GM12878 (cell line): ENCODE results near the gene DNAH17. TPM values are rescaled to one million over a fixed set of nuclear protein-coding genes. Genes with fewer than 3 reads are reported as not detected.

ENCODE experiments used
- CBX3 ChIP-seq: fragments of 200-600 bp; sonication (generic); IDR thresholded peaks from 2 replicates; pipeline ENCODE4 v1.6.1; 2016; ENCODE audit warnings: low read depth, borderline replicate concordance
- CEBPB ChIP-seq, 2 experiments: fragments of 150-350 bp in 1 of 2; IDR thresholded peaks; 2 replicates each; pipeline ENCODE4 v1.6.1; 2012 to 2014; ENCODE audit warnings: low read depth in 2 of 2, low read length in 2 of 2, borderline replicate concordance in 1 of 2, inconsistent platforms in 1 of 2
- CHD1 ChIP-seq: IDR thresholded peaks from 2 replicates; pipeline ENCODE4 v1.6.1; 2012; ENCODE audit warnings: low read depth, low read length, improper control_type of control experiment
- DPF2 ChIP-seq: fragments of 450-650 bp; IDR thresholded peaks from 2 replicates; pipeline ENCODE4 v1.6.1; 2017; ENCODE audit warnings: mild to moderate bottlenecking
- E2F8 ChIP-seq: fragments of 450-650 bp; IDR thresholded peaks from 2 replicates; pipeline ENCODE4 v1.6.1; 2018; ENCODE audit warnings: mild to moderate bottlenecking, low read depth, moderate library complexity; ENCODE audit not compliant: partially characterized antibody
- MAX ChIP-seq: IDR thresholded peaks from 2 replicates; pipeline ENCODE4 v1.6.1; 2012; ENCODE audit warnings: low read depth, low read length, improper control_type of control experiment
- NKRF ChIP-seq: fragments of 450-650 bp; conservative IDR thresholded peaks from 2 replicates; pipeline ENCODE4 v1.6.1; 2017; ENCODE audit warnings: mild to moderate bottlenecking, moderate library complexity
- RFX5 ChIP-seq: IDR thresholded peaks from 2 replicates; pipeline ENCODE4 v1.6.1; 2011; ENCODE audit warnings: low read depth, low read length, improper control_type of control experiment
- SMARCA5 ChIP-seq: fragments of 450-650 bp; IDR thresholded peaks from 2 replicates; pipeline ENCODE4 v1.6.1; 2017; ENCODE audit warnings: mild to moderate bottlenecking
- SREBF1 ChIP-seq: IDR thresholded peaks from 2 replicates; pipeline ENCODE4 v1.6.1; 2012; ENCODE audit warnings: mild to moderate bottlenecking, low read length
- SREBF2 ChIP-seq: IDR thresholded peaks from 2 replicates; pipeline ENCODE4 v1.6.1; 2012; ENCODE audit warnings: mild to moderate bottlenecking, low read length
- ZNF217 ChIP-seq: fragments of 450-650 bp; IDR thresholded peaks from 2 replicates; pipeline ENCODE4 v1.6.1; 2017; ENCODE audit warnings: antibody characterized with exemption, mild to moderate bottlenecking
- polyA plus RNA-seq, 11 experiments: library from polyadenylated mRNA; depleted of rRNA in 4 of 11; unstranded in 6 of 11; stranded (reverse) in 5 of 11; fragments of >200 nt; fragmentation: Nextera tagmentation in 4 of 11; fragmentation: Illumina TruSeq in 1 of 11; extraction: Ambion mirVana in 4 of 11; extraction: Trizol in 1 of 11; gene quantifications; 1 replicate in 1 of 11; 2 replicates in 10 of 11; pipeline versions ENCODE4 v1.2.1 to v1.2.3, GENCODE V29; 2011 to 2016; ENCODE audit warnings: inconsistent platforms in 2 of 11, missing spikeins in 2 of 11, low read depth in 1 of 11
- total RNA-seq, 4 experiments: library from RNA; depleted of rRNA in 3 of 4; stranded (reverse); fragments of >200 nt in 3 of 4; fragmentation: Illumina TruSeq in 1 of 4; extraction: Trizol in 1 of 4; gene quantifications; 2 replicates each; pipeline versions ENCODE4 v1.2.1 to v1.2.3, GENCODE V29; 2013 to 2021
- TF ChIP-seq, protein P1 (sequence below): IDR thresholded peaks from 2 replicates; pipeline ENCODE4 v1.6.1; 2012; ENCODE audit warnings: improper control_type of control experiment, low read depth, low read length; ENCODE audit not compliant: insufficient replicate concordance
- TF ChIP-seq, protein P2 (sequence below): fragments of 450-650 bp; IDR thresholded peaks from 2 replicates; pipeline ENCODE4 v1.6.1; 2016; ENCODE audit warnings: mild to moderate bottlenecking
- TF ChIP-seq, protein P3 (sequence below): fragments of 450-650 bp; IDR thresholded peaks from 2 replicates; pipeline ENCODE4 v1.6.1; 2017; ENCODE audit warnings: borderline replicate concordance

Gene DNAH17
- total and polyA plus RNA-seq, 10 of the 15 experiments (the other 5 are each of a cell fraction or from before 2014, with no cell fraction given): 0.16 to 2.9 (median 0.56) TPM

- TF ChIP-seq, protein P1, sequence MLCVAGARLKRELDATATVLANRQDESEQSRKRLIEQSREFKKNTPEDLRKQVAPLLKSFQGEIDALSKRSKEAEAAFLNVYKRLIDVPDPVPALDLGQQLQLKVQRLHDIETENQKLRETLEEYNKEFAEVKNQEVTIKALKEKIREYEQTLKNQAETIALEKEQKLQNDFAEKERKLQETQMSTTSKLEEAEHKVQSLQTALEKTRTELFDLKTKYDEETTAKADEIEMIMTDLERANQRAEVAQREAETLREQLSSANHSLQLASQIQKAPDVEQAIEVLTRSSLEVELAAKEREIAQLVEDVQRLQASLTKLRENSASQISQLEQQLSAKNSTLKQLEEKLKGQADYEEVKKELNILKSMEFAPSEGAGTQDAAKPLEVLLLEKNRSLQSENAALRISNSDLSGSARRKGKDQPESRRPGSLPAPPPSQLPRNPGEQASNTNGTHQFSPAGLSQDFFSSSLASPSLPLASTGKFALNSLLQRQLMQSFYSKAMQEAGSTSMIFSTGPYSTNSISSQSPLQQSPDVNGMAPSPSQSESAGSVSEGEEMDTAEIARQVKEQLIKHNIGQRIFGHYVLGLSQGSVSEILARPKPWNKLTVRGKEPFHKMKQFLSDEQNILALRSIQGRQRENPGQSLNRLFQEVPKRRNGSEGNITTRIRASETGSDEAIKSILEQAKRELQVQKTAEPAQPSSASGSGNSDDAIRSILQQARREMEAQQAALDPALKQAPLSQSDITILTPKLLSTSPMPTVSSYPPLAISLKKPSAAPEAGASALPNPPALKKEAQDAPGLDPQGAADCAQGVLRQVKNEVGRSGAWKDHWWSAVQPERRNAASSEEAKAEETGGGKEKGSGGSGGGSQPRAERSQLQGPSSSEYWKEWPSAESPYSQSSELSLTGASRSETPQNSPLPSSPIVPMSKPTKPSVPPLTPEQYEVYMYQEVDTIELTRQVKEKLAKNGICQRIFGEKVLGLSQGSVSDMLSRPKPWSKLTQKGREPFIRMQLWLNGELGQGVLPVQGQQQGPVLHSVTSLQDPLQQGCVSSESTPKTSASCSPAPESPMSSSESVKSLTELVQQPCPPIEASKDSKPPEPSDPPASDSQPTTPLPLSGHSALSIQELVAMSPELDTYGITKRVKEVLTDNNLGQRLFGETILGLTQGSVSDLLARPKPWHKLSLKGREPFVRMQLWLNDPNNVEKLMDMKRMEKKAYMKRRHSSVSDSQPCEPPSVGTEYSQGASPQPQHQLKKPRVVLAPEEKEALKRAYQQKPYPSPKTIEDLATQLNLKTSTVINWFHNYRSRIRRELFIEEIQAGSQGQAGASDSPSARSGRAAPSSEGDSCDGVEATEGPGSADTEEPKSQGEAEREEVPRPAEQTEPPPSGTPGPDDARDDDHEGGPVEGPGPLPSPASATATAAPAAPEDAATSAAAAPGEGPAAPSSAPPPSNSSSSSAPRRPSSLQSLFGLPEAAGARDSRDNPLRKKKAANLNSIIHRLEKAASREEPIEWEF: no peak
- TF ChIP-seq CHD1 (no peak), CBX3 (no peak), RFX5 (no peak), SREBF2 (no peak), SMARCA5 (no peak), DPF2 (no peak), MAX (no peak), NKRF (no peak), SREBF1 (no peak), E2F8 (no peak), CEBPB (IDR thresholded peaks at IDR 0.05; ENCODE audit: borderline replicate concordance in 1 of 2, low read depth in 2 of 2, low read length in 2 of 2) (no peak), ZNF217 (no peak)
- TF ChIP-seq, protein P2, sequence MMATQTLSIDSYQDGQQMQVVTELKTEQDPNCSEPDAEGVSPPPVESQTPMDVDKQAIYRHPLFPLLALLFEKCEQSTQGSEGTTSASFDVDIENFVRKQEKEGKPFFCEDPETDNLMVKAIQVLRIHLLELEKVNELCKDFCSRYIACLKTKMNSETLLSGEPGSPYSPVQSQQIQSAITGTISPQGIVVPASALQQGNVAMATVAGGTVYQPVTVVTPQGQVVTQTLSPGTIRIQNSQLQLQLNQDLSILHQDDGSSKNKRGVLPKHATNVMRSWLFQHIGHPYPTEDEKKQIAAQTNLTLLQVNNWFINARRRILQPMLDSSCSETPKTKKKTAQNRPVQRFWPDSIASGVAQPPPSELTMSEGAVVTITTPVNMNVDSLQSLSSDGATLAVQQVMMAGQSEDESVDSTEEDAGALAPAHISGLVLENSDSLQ: no peak
- TF ChIP-seq, protein P3, sequence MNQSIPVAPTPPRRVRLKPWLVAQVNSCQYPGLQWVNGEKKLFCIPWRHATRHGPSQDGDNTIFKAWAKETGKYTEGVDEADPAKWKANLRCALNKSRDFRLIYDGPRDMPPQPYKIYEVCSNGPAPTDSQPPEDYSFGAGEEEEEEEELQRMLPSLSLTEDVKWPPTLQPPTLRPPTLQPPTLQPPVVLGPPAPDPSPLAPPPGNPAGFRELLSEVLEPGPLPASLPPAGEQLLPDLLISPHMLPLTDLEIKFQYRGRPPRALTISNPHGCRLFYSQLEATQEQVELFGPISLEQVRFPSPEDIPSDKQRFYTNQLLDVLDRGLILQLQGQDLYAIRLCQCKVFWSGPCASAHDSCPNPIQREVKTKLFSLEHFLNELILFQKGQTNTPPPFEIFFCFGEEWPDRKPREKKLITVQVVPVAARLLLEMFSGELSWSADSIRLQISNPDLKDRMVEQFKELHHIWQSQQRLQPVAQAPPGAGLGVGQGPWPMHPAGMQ: no peak
Observed at GRCh38 chr17:78432226-78433012, 144.8 kb downstream of the DNAH17 start (continued).
